HepG2 (cell line): Measurements from ENCODE around the gene SNN. TPM values are rescaled to one million over a fixed set of nuclear protein-coding genes. Genes with fewer than 3 reads are reported as not detected.
A peak's percentile ranks its signal among the peaks of the same experiment; 100 is the strongest.

Experiments
- ASH2L ChIP-seq: fragments of 300-600, 200-600 bp; sonication (generic); IDR thresholded peaks from 2 replicates; pipeline ENCODE4 v1.7.0; 2017; ENCODE audit warnings: low read depth, mild to moderate bottlenecking, moderate library complexity, mixed read lengths, low read length; ENCODE audit not compliant: insufficient read length
- CENPX ChIP-seq: sonication (generic); formaldehyde crosslinking; IDR thresholded peaks from 2 replicates; pipeline ENCODE4 v1.9.0; 2021; ENCODE audit warnings: mild to moderate bottlenecking, missing genetic modification reagents, moderate library complexity
- DMAP1 ChIP-seq: IDR thresholded peaks from 2 replicates; pipeline ENCODE4 v1.6.1; 2016
- ELF4 ChIP-seq: sonication (generic); formaldehyde crosslinking; IDR thresholded peaks from 2 replicates; pipeline ENCODE4 v1.5.0; 2020; ENCODE audit warnings: missing genetic modification reagents, mild to moderate bottlenecking, moderate library complexity, borderline replicate concordance
- ETV6 ChIP-seq: sonication (generic); formaldehyde crosslinking; conservative IDR thresholded peaks from 2 replicates; pipeline ENCODE4 v1.4.0; 2020; ENCODE audit warnings: missing genetic modification reagents
- FOXK2 ChIP-seq: fragments of 450-650 bp; IDR thresholded peaks from 2 replicates; pipeline ENCODE4 v1.6.1; 2016
- GABPB1 ChIP-seq: IDR thresholded peaks from 2 replicates; pipeline ENCODE4 v1.6.1; 2016; ENCODE audit warnings: mild to moderate bottlenecking, missing genetic modification reagents, moderate library complexity, missing compliant biosample characterization
- JARID2 ChIP-seq: sonication (generic); formaldehyde crosslinking; IDR thresholded peaks from 2 replicates; pipeline ENCODE4 v1.8.1; 2023; ENCODE audit warnings: missing genetic modification reagents, inconsistent platforms; ENCODE audit not compliant: insufficient replicate concordance
- KDM5A ChIP-seq: fragments of 200-600 bp; sonication (generic); IDR thresholded peaks from 2 replicates; pipeline ENCODE4 v1.7.0; 2018; ENCODE audit warnings: antibody characterized with exemption, mild to moderate bottlenecking, low read length, borderline replicate concordance
- KDM5B ChIP-seq: sonication (generic); formaldehyde crosslinking; IDR thresholded peaks from 2 replicates; pipeline ENCODE4 v1.4.0; 2020; ENCODE audit warnings: missing genetic modification reagents, mild to moderate bottlenecking, borderline replicate concordance
- NR1H2 ChIP-seq: sonication (generic); formaldehyde crosslinking; IDR thresholded peaks from 2 replicates; pipeline ENCODE4 v1.8.1; 2022; ENCODE audit warnings: low read depth, missing genetic modification reagents, borderline replicate concordance
- PHF5A ChIP-seq: IDR thresholded peaks from one replicate; pipeline ENCODE4 v1.6.1; 2018; ENCODE audit warnings: low read depth, missing genetic modification reagents; ENCODE audit not compliant: unreplicated experiment
- PLSCR1 ChIP-seq: sonication (generic); formaldehyde crosslinking; IDR thresholded peaks from 2 replicates; pipeline ENCODE4 v1.5.0; 2020; ENCODE audit warnings: missing genetic modification reagents, mild to moderate bottlenecking, borderline replicate concordance
- SPEN ChIP-seq: sonication (generic); formaldehyde crosslinking; IDR thresholded peaks from 2 replicates; pipeline ENCODE4 v1.5.1; 2020; ENCODE audit warnings: low read depth, mild to moderate bottlenecking, missing genetic modification reagents
- TMF1 ChIP-seq: sonication (generic); formaldehyde crosslinking; IDR thresholded peaks from 2 replicates; pipeline ENCODE4 v1.8.1; 2022; ENCODE audit warnings: low read depth, missing genetic modification reagents
- ZNF235 ChIP-seq: sonication (generic); formaldehyde crosslinking; IDR thresholded peaks from 2 replicates; pipeline ENCODE4 v1.8.1; 2023; ENCODE audit warnings: mild to moderate bottlenecking, missing genetic modification reagents, borderline replicate concordance
- ZNF557 ChIP-seq: sonication (generic); formaldehyde crosslinking; IDR thresholded peaks from 2 replicates; pipeline ENCODE4 v1.4.0; 2020; ENCODE audit warnings: missing genetic modification reagents
- ZNF577 ChIP-seq: sonication (generic); formaldehyde crosslinking; IDR thresholded peaks from 2 replicates; pipeline ENCODE4 v1.4.0; 2020; ENCODE audit warnings: mild to moderate bottlenecking, low read depth, missing genetic modification reagents, borderline replicate concordance
- ZNF598 ChIP-seq: sonication (generic); formaldehyde crosslinking; IDR thresholded peaks from 2 replicates; pipeline ENCODE4 v1.5.1; 2020; ENCODE audit warnings: mild to moderate bottlenecking, missing genetic modification reagents, borderline replicate concordance
- ZNF678 ChIP-seq: sonication (generic); formaldehyde crosslinking; IDR thresholded peaks from 2 replicates; pipeline ENCODE4 v1.4.0; 2020; ENCODE audit warnings: mild to moderate bottlenecking, missing genetic modification reagents
- polyA plus RNA-seq, 8 experiments: library from polyadenylated mRNA; depleted of rRNA in 3 of 8; stranded (reverse) in 7 of 8; unstranded in 1 of 8; fragments of >200 nt; fragmentation: Illumina TruSeq in 4 of 8; extraction: Trizol in 4 of 8; gene quantifications; 2 replicates each; pipeline versions ENCODE4 v1.2.1 to v1.2.3, GENCODE V29; 2011 to 2016; ENCODE audit warnings: low read depth in 4 of 8, missing spikeins in 1 of 8, mixed read lengths in 1 of 8; ENCODE audit not compliant: insufficient read depth in 1 of 8
- total RNA-seq, 5 experiments: library from RNA; depleted of rRNA; stranded (reverse); fragments of >200 nt; fragmentation: Illumina TruSeq; extraction: Trizol; gene quantifications; 2 replicates each; pipeline ENCODE4 v1.2.3, GENCODE V29; 2016; ENCODE audit warnings: low read depth in 1 of 5
- TF ChIP-seq, protein P1 (sequence below): IDR thresholded peaks from 2 replicates; pipeline ENCODE4 v1.6.1; 2016; ENCODE audit warnings: missing compliant biosample characterization, missing genetic modification reagents, borderline replicate concordance
- TF ChIP-seq, protein P2 (sequence below): sonication (generic); formaldehyde crosslinking; IDR thresholded peaks from 2 replicates; pipeline ENCODE4 v1.4.0; 2020; ENCODE audit warnings: low read depth, mild to moderate bottlenecking, missing genetic modification reagents
- TF ChIP-seq, protein P3 (sequence below): sonication (generic); formaldehyde crosslinking; IDR thresholded peaks from 2 replicates; pipeline ENCODE4 v1.8.0; 2022; ENCODE audit warnings: mild to moderate bottlenecking, missing genetic modification reagents; ENCODE audit not compliant: insufficient replicate concordance
- TF ChIP-seq, protein P4 (sequence below): sonication (generic); formaldehyde crosslinking; IDR thresholded peaks from 2 replicates; pipeline ENCODE4 v1.8.0; 2022; ENCODE audit warnings: mild to moderate bottlenecking, missing genetic modification reagents, moderate library complexity

SNN gene
- total and polyA plus RNA-seq, 2 of the 13 experiments (the other 11 are each of a cell fraction or from before 2014, with no cell fraction given), result 5.2 to 8.4 TPM

GRCh38 chr16:11632455-11632939 lies 35.8 kb upstream of the SNN start (continued):
- TF ChIP-seq, protein P1, sequence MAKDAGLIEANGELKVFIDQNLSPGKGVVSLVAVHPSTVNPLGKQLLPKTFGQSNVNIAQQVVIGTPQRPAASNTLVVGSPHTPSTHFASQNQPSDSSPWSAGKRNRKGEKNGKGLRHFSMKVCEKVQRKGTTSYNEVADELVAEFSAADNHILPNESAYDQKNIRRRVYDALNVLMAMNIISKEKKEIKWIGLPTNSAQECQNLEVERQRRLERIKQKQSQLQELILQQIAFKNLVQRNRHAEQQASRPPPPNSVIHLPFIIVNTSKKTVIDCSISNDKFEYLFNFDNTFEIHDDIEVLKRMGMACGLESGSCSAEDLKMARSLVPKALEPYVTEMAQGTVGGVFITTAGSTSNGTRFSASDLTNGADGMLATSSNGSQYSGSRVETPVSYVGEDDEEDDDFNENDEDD (CRISPR knock-in tag), result 0 out of 2 replicates have a peak, but pooled peaks have one; percentile 14
- TF ChIP-seq ZNF235 (CRISPR knock-in tag) (no peak), KDM5B (peak; percentile 44; the same call in 1 of the 2 replicates), PLSCR1 (CRISPR knock-in tag) (no peak), SPEN (CRISPR knock-in tag) (peak; percentile 37; the same call in 1 of the 2 replicates), ASH2L (no peak), FOXK2 (no peak), GABPB1 (CRISPR knock-in tag) (peak; percentile 43; the same call in 1 of the 2 replicates), KDM5A (no peak), ETV6 (no peak), NR1H2 (CRISPR knock-in tag) (no peak), ELF4 (CRISPR knock-in tag) (no peak), ZNF598 (CRISPR knock-in tag) (no peak), ZNF557 (CRISPR knock-in tag) (no peak), DMAP1 (CRISPR knock-in tag) (0 out of 2 replicates have a peak, but pooled peaks have one; percentile 17), PHF5A (CRISPR knock-in tag) (no peak), CENPX (no peak), JARID2 (CRISPR knock-in tag) (no peak), ZNF577 (no peak), ZNF678 (CRISPR knock-in tag) (0 out of 2 replicates have a peak, but pooled peaks have one; percentile 27), TMF1 (no peak)
- TF ChIP-seq, protein P2, sequence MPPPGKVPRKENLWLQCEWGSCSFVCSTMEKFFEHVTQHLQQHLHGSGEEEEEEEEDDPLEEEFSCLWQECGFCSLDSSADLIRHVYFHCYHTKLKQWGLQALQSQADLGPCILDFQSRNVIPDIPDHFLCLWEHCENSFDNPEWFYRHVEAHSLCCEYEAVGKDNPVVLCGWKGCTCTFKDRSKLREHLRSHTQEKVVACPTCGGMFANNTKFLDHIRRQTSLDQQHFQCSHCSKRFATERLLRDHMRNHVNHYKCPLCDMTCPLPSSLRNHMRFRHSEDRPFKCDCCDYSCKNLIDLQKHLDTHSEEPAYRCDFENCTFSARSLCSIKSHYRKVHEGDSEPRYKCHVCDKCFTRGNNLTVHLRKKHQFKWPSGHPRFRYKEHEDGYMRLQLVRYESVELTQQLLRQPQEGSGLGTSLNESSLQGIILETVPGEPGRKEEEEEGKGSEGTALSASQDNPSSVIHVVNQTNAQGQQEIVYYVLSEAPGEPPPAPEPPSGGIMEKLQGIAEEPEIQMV (CRISPR knock-in tag), result no peak
- TF ChIP-seq, protein P3, sequence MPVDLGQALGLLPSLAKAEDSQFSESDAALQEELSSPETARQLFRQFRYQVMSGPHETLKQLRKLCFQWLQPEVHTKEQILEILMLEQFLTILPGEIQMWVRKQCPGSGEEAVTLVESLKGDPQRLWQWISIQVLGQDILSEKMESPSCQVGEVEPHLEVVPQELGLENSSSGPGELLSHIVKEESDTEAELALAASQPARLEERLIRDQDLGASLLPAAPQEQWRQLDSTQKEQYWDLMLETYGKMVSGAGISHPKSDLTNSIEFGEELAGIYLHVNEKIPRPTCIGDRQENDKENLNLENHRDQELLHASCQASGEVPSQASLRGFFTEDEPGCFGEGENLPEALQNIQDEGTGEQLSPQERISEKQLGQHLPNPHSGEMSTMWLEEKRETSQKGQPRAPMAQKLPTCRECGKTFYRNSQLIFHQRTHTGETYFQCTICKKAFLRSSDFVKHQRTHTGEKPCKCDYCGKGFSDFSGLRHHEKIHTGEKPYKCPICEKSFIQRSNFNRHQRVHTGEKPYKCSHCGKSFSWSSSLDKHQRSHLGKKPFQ (CRISPR knock-in tag), result no peak
- TF ChIP-seq, protein P4, sequence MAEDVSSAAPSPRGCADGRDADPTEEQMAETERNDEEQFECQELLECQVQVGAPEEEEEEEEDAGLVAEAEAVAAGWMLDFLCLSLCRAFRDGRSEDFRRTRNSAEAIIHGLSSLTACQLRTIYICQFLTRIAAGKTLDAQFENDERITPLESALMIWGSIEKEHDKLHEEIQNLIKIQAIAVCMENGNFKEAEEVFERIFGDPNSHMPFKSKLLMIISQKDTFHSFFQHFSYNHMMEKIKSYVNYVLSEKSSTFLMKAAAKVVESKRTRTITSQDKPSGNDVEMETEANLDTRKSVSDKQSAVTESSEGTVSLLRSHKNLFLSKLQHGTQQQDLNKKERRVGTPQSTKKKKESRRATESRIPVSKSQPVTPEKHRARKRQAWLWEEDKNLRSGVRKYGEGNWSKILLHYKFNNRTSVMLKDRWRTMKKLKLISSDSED (CRISPR knock-in tag), result no peak
